Keratinocyte (primary cell): Measurements from ENCODE around the gene TMEM254. TPM values are rescaled to one million over a fixed set of nuclear protein-coding genes. Genes with fewer than 3 reads are reported as not detected.

ENCODE experiments used
- DNase-seq: peaks from one replicate; pipeline ENCODE4 v3.0.0-alpha.2; 2011; ENCODE audit warnings: low read depth, missing footprints, low spot score
- FAIRE-seq: peaks from 2 replicates; lab custom pipeline; 2011; peaks lifted over from hg19 to GRCh38; lab: Jason Lieb, UNC
- H2AFZ ChIP-seq: 2 replicates; pipeline ENCODE4 v1.6.0; 2012; ENCODE audit warnings: low read length, control low read depth, inconsistent platforms; ENCODE audit not compliant: control insufficient read depth
- H3K27ac ChIP-seq: 2 replicates; pipeline ENCODE4 v1.5.1; 2011; ENCODE audit warnings: low read length; ENCODE audit not compliant: control insufficient read depth, insufficient read depth
- H3K27me3 ChIP-seq: 3 replicates; pipeline ENCODE4 v1.6.0; 2011; ENCODE audit warnings: low read length; ENCODE audit not compliant: control insufficient read depth, insufficient read depth; ENCODE audit errors: extremely low read depth
- H3K36me3 ChIP-seq, 2 experiments: 2 replicates in 1 of 2; 3 replicates in 1 of 2; pipeline ENCODE4 v1.5.1; 2011; ENCODE audit warnings: low read length in 2 of 2, mild to moderate bottlenecking in 1 of 2; ENCODE audit not compliant: control insufficient read depth in 2 of 2, insufficient read depth in 2 of 2; ENCODE audit errors: extremely low read depth in 1 of 2
- H3K4me1 ChIP-seq: 3 replicates; pipeline ENCODE4 v1.5.1; 2011; ENCODE audit warnings: low read length; ENCODE audit not compliant: control insufficient read depth, insufficient read depth; ENCODE audit errors: extremely low read depth
- H3K4me2 ChIP-seq: 3 replicates; pipeline ENCODE4 v1.6.0; 2011; ENCODE audit warnings: low read depth, low read length; ENCODE audit not compliant: control insufficient read depth, insufficient read depth; ENCODE audit errors: extremely low read depth
- H3K4me3 ChIP-seq, 3 experiments: fragments of 200-600 bp in 1 of 3; sonication (generic) in 1 of 3; 2 replicates in 2 of 3; 3 replicates in 1 of 3; pipeline ENCODE4 v1.5.1; 2011 to 2016; ENCODE audit warnings: low read length in 3 of 3, mild to moderate bottlenecking in 3 of 3, control low read depth in 2 of 3, inconsistent platforms in 1 of 3, low read depth in 1 of 3, mixed read lengths in 1 of 3, mixed run types in 1 of 3, moderate library complexity in 1 of 3; ENCODE audit not compliant: control insufficient read depth in 2 of 3, insufficient read depth in 2 of 3; ENCODE audit errors: extremely low read depth in 1 of 3
- H3K79me2 ChIP-seq: 2 replicates; pipeline ENCODE4 v1.6.0; 2012; ENCODE audit warnings: low read length; ENCODE audit not compliant: control insufficient read depth, insufficient read depth
- H3K9ac ChIP-seq: 3 replicates; pipeline ENCODE4 v1.6.0; 2011; ENCODE audit warnings: low read length; ENCODE audit not compliant: control insufficient read depth, insufficient read depth; ENCODE audit errors: extremely low read depth
- H3K9me1 ChIP-seq: 3 replicates; pipeline ENCODE4 v1.6.0; 2011; ENCODE audit warnings: low read length; ENCODE audit not compliant: control insufficient read depth, insufficient read depth; ENCODE audit errors: extremely low read depth
- H3K9me3 ChIP-seq: 2 replicates; pipeline ENCODE4 v1.5.1; 2012; ENCODE audit warnings: low read depth, low read length; ENCODE audit not compliant: control insufficient read depth
- H4K20me1 ChIP-seq: 3 replicates; pipeline ENCODE4 v1.6.0; 2011; ENCODE audit warnings: low read length; ENCODE audit not compliant: control insufficient read depth, insufficient read depth; ENCODE audit errors: extremely low read depth
- CTCF ChIP-seq, 3 experiments: IDR thresholded peaks in 1 of 3; conservative IDR thresholded peaks in 1 of 3; optimal IDR thresholded peaks in 1 of 3; 2 replicates in 2 of 3; 3 replicates in 1 of 3; pipeline versions ENCODE3 to v1.5.1; 2011; ENCODE audit warnings: low read length in 3 of 3, mild to moderate bottlenecking in 3 of 3, moderate library complexity in 2 of 3, control low read depth in 1 of 3, inconsistent platforms in 1 of 3; ENCODE audit not compliant: insufficient read depth in 2 of 3; ENCODE audit errors: extremely low read depth in 1 of 3
- EZH2 ChIP-seq: IDR thresholded peaks from one replicate; pipeline ENCODE4 v1.6.1; 2012; ENCODE audit warnings: inconsistent platforms, mild to moderate bottlenecking, low read length, moderate library complexity
- dilution Hi-C: fragments of 300-500 bp; cut with MboI; formaldehyde crosslinking; loops from one replicate; pipeline ENCODE4 v1.7.0; 2020; ENCODE audit warnings: low sequenced_read_pairs; ENCODE audit not compliant: extremely low pct_ligation_motif_present
- polyA plus RNA-seq, 5 experiments: library from polyadenylated mRNA; depleted of rRNA in 3 of 5; stranded (reverse) in 3 of 5; stranded (forward) in 1 of 5; unstranded in 1 of 5; fragments of >200 nt; gene quantifications; 1 replicate in 1 of 5; 2 replicates in 3 of 5; 3 replicates in 1 of 5; pipeline versions ENCODE4 v1.2.1 to v1.2.3, GENCODE V29; 2011 to 2012; ENCODE audit warnings: missing spikeins in 2 of 5, low read depth in 1 of 5, low replicate concordance in 1 of 5

TMEM254 gene
- polyA plus RNA-seq, 1 donor (not counting 4 experiments of a cell fraction or from before 2014, with no cell fraction given) = 34.0 TPM

- Histone ChIP-seq H3K4me2 (no peak overlapping the region), H4K20me1 (no peaks in the 10 kb centered on the region), H3K4me1 (peaks cover 5% of the 10 kb centered on the region), H3K27me3 (peaks cover 17% of the 10 kb centered on the region), H2AFZ (no peak overlapping the region), H3K36me3 (no peaks in the 10 kb centered on the region), H3K9ac (no peak overlapping the region), H3K4me3 (no peak overlapping the region), H3K9me3 (no peaks in the 10 kb centered on the region), H3K79me2 (no peaks in the 10 kb centered on the region), H3K27ac (no peak overlapping the region), H3K9me1 (no peaks in the 10 kb centered on the region)
- dilution Hi-C loops = no loop called here
- TF ChIP-seq EZH2 (no peak), CTCF (optimal IDR thresholded peaks at IDR 0.05 in 1 of 3, IDR thresholded peaks at IDR 0.05 in 1 of 3, conservative IDR thresholded peaks at IDR 0.05 in 1 of 3; ENCODE audit: extremely low read depth in 1 of 3, insufficient read depth in 2 of 3, low read length in 3 of 3) (no peak)
- FAIRE-seq = no peak
- DNase-seq = no peak
Observed at GRCh38 chr10:80136134-80136571, 57.7 kb downstream of the TMEM254 start.

DNA sequence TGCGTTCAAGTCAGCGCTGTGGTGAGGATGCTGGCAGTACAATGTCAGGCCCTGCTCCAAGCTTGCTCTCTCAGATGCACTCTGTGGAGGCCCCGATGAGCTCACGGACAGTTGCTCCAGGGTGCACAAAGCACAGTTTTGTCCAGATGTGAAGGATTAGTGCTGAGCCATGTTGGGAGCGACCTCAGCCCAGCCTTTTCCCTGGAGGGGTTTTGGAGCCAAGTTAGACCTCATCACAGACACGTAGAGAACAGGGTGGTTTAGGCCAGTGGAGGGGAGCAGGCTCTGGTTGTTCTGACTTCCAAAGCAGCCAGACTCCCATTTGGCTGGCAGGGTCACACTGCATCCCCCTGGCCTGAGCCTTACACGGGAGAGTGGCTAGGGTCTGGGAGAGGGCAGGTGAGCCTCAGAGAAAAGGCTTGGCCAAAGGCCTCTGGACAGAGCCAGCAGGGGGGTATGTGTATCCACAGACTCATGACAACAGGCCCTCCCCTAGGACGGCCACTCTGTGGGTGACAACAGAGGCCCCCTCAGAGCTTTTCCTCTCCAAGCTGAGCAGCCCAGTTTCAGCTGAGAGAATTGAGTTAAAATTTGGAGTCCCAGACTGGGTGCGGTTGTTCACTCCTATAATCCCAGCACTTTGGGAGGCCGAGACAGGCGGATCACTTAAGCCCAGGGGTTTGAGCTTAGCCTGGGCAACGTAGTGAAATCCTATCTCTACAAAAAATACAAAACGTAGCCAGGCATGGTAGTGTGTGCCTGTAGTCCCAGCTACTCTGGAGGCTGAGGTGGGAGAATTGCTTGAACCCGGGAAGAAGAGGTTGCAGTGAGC, 58.8 kb downstream of the TMEM254 start:
- Histone ChIP-seq H3K27ac (no peak overlapping the region), H3K9me3 (no peaks in the 10 kb centered on the region), H3K79me2 (no peaks in the 10 kb centered on the region), H3K9me1 (no peaks in the 10 kb centered on the region), H3K4me2 (no peak overlapping the region), H4K20me1 (no peaks in the 10 kb centered on the region), H2AFZ (peak overlapping the region; percentile 4), H3K9ac (no peak overlapping the region), H3K36me3 (no peaks in the 10 kb centered on the region), H3K4me3 (no peak overlapping the region), H3K4me1 (peaks cover 5% of the 10 kb centered on the region), H3K27me3 (peaks cover 17% of the 10 kb centered on the region)
- FAIRE-seq (no peak), DNase-seq (no peak)
- dilution Hi-C loops = no loop called here
- TF ChIP-seq EZH2 (no peak), CTCF (optimal IDR thresholded peaks at IDR 0.05 in 1 of 3, IDR thresholded peaks at IDR 0.05 in 1 of 3, conservative IDR thresholded peaks at IDR 0.05 in 1 of 3; ENCODE audit: extremely low read depth in 1 of 3, insufficient read depth in 2 of 3, low read length in 3 of 3) (no peak)
